ENCODE data around the gene PLK5. TPM values are rescaled to one million over a fixed set of nuclear protein-coding genes. Genes with fewer than 3 reads are reported as not detected.
"Not testable (repeated sequence)": the region's sequence is repeated elsewhere in the genome, so short reads cannot be mapped to it uniquely, and the experiment has no call there.

PLK5 gene
- total and polyA plus RNA-seq, 2 donors (not counting 1 experiment from before 2014, with no cell fraction given): not detected

- H3K27ac Mint-ChIP-seq; H3K79me2 ChIP-seq (ENCODE audit: control insufficient read depth, insufficient read depth, low read length); H3K9me3 Mint-ChIP-seq (ENCODE audit: insufficient read depth); H3K36me3 ChIP-seq (replicated peaks in 1 of 2; ENCODE audit: control extremely low read depth in 1 of 2, control insufficient read depth in 1 of 2, extremely low read depth in 1 of 2, insufficient read depth in 2 of 2, low read length in 1 of 2); POLR2A ChIA-PET; H3K4me2 ChIP-seq (replicated peaks; ENCODE audit: low read depth, low read length, poor library complexity, severe bottlenecking); H3K27me3 Mint-ChIP-seq; H3K4me3 Mint-ChIP-seq; DNase-seq; H3K9ac ChIP-seq (ENCODE audit: low read length); ATAC-seq (ENCODE audit: low read depth); H3K4me3 ChIP-seq (ENCODE audit: control extremely low read depth in 1 of 5, extremely low read depth in 1 of 5, insufficient read depth in 1 of 5, low read depth in 2 of 5, low read length in 4 of 5); H2AFZ ChIP-seq (ENCODE audit: insufficient read depth, low read depth, low read length, poor library complexity, severe bottlenecking); H4K20me1 ChIP-seq (ENCODE audit: control insufficient read depth, insufficient read depth, low read length, poor library complexity, severe bottlenecking); intact Hi-C loops (cut with micrococcal nuclease); CTCF ChIA-PET; H3K27ac ChIP-seq (ENCODE audit: low read length in 2 of 2); H3K4me1 Mint-ChIP-seq; H3K4me1 ChIP-seq (ENCODE audit: control insufficient read depth in 2 of 2, insufficient read depth in 2 of 2, low read length in 2 of 2): not testable (repeated sequence)
- peaks cover 0 to 32% (median 11%) of the 10 kb centered on the region in 4 experiments for H3K27me3 ChIP-seq (replicated peaks in 1 of 4; ENCODE audit: control extremely low read depth in 1 of 4, control insufficient read depth in 3 of 4, insufficient read depth in 4 of 4, low read length in 3 of 4)
- no CpG with 5 or more reads among the region's 34 CpGs for WGBS (ENCODE audit: insufficient coverage)
- peaks cover 0 to 12% (median 0%) of the 10 kb centered on the region in 3 donors for H3K9me3 ChIP-seq (ENCODE audit: control extremely low read depth in 1 of 3, control insufficient read depth in 2 of 3, insufficient read depth in 1 of 3, low read length in 2 of 3)
Observed at GRCh38 chr19:1499231-1499630, 24.6 kb upstream of the PLK5 start.

DNA sequence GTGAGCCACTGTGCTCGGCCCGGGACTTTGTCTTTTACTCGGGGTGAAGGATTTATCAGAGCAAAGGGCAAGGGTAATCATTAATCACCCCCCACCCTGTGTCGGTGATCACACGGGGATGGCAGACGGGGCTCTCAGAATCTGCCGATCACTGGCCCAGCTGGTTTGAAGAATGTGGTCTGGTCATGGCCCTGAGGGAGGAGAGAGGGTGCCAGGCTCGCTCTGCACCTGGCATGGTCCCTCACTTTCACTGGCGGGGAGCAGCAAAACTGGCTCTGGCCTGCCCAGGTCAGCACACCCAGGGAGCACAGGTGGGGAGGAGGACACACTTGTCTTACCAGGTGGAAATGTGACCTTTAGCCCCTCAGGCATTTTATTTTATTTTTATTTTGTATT is 22.7 kb upstream of the PLK5 start:
- peaks cover 0 to 49% (median 13%) of the 10 kb centered on the region in 4 experiments for H3K27me3 ChIP-seq (replicated peaks in 1 of 4; ENCODE audit: control extremely low read depth in 1 of 4, control insufficient read depth in 3 of 4, insufficient read depth in 4 of 4, low read length in 3 of 4)
- 80% methylated on average over 1 of the region's 9 CpGs for WGBS (ENCODE audit: insufficient coverage)
- no peak overlapping the region for H3K27ac ChIP-seq (ENCODE audit: low read length in 2 of 2)
- no peak overlapping the region for H3K9ac ChIP-seq (ENCODE audit: low read length)
- H3K9me3 ChIP-seq (ENCODE audit: control extremely low read depth in 1 of 3, control insufficient read depth in 2 of 3, insufficient read depth in 1 of 3, low read length in 2 of 3): peaks cover 0 to 25% (median 0%) of the 10 kb centered on the region in 3 donors
- CTCF ChIA-PET: no interaction called here
- H3K36me3 ChIP-seq (replicated peaks in 1 of 2; ENCODE audit: control extremely low read depth in 1 of 2, control insufficient read depth in 1 of 2, extremely low read depth in 1 of 2, insufficient read depth in 2 of 2, low read length in 1 of 2): no peaks in the 10 kb centered on the region
- TF ChIP-seq, protein P1, sequence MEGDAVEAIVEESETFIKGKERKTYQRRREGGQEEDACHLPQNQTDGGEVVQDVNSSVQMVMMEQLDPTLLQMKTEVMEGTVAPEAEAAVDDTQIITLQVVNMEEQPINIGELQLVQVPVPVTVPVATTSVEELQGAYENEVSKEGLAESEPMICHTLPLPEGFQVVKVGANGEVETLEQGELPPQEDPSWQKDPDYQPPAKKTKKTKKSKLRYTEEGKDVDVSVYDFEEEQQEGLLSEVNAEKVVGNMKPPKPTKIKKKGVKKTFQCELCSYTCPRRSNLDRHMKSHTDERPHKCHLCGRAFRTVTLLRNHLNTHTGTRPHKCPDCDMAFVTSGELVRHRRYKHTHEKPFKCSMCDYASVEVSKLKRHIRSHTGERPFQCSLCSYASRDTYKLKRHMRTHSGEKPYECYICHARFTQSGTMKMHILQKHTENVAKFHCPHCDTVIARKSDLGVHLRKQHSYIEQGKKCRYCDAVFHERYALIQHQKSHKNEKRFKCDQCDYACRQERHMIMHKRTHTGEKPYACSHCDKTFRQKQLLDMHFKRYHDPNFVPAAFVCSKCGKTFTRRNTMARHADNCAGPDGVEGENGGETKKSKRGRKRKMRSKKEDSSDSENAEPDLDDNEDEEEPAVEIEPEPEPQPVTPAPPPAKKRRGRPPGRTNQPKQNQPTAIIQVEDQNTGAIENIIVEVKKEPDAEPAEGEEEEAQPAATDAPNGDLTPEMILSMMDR (IDR thresholded peaks at IDR 0.05): no peak
- no peak for TF ChIP-seq EZH2 (IDR thresholded peaks at IDR 0.05; ENCODE audit: borderline replicate concordance, insufficient read depth, low read depth, low read length, poor library complexity, severe bottlenecking)
- intact Hi-C loops (cut with micrococcal nuclease): no loop called here
- H3K4me3 ChIP-seq (ENCODE audit: control extremely low read depth in 1 of 5, extremely low read depth in 1 of 5, insufficient read depth in 1 of 5, low read depth in 2 of 5, low read length in 4 of 5): no peak overlapping the region
- ATAC-seq (ENCODE audit: low read depth): no peak
- H3K4me2 ChIP-seq (replicated peaks; ENCODE audit: low read depth, low read length, poor library complexity, severe bottlenecking): no peak overlapping the region
- H3K27me3 Mint-ChIP-seq: peaks cover 17% of the 10 kb centered on the region
- H3K4me3 Mint-ChIP-seq: no peak overlapping the region
- H2AFZ ChIP-seq (ENCODE audit: insufficient read depth, low read depth, low read length, poor library complexity, severe bottlenecking): no peak overlapping the region
- no peaks in the 10 kb centered on the region for H3K79me2 ChIP-seq (ENCODE audit: control insufficient read depth, insufficient read depth, low read length)
- POLR2A ChIA-PET: no interaction called here
- H3K9me3 Mint-ChIP-seq (ENCODE audit: insufficient read depth): no peaks in the 10 kb centered on the region
- H4K20me1 ChIP-seq (ENCODE audit: control insufficient read depth, insufficient read depth, low read length, poor library complexity, severe bottlenecking): no peaks in the 10 kb centered on the region
- H3K4me1 ChIP-seq (ENCODE audit: control insufficient read depth in 2 of 2, insufficient read depth in 2 of 2, low read length in 2 of 2): peaks cover 7 to 8% of the 10 kb centered on the region in 2 donors
- DNase-seq: no peak
- H3K27ac Mint-ChIP-seq: no peak overlapping the region
- H3K4me1 Mint-ChIP-seq: peaks cover 4% of the 10 kb centered on the region
